Measurements from ENCODE around the gene MYO1H.

Gene MYO1H
- long read RNA-seq: 0 reads

- Histone ChIP-seq H3K4me3 (replicated peaks; ENCODE audit: insufficient read depth, low read length) (no peak within 1 kb of the TSS), H3K27ac (replicated peaks) (no peak within 1 kb of the TSS), H3K27me3 (ENCODE audit: insufficient read depth, poor library complexity, severe bottlenecking) (no peaks in the 10 kb centered on the region)
- TF ChIP-seq REST (IDR thresholded peaks at IDR 0.05; ENCODE audit: insufficient replicate concordance, low read depth) (no peak), SPI1 (IDR thresholded peaks at IDR 0.05; ENCODE audit: borderline replicate concordance, low read depth) (no peak), GABPA (IDR thresholded peaks at IDR 0.05; ENCODE audit: low read depth) (no peak), CTCF (IDR thresholded peaks at IDR 0.05; ENCODE audit: insufficient read depth, low read length) (no peak), POLR2AphosphoS5 (IDR thresholded peaks at IDR 0.05; ENCODE audit: low read depth) (no peak)
- DNase-seq (ENCODE audit: low read depth in 1 of 2, low spot score in 1 of 2): no peak
Observed at GRCh38 chr12:109347589-109347988, at the start of gene MYO1H. Gene MYO1H, plus strand, starts transcription at chr12:109347900. Its CDS starts 61 bp downstream, at chr12:109347961.

- TF ChIP-seq SPI1 (IDR thresholded peaks at IDR 0.05; ENCODE audit: borderline replicate concordance, low read depth) (no peak), CTCF (IDR thresholded peaks at IDR 0.05; ENCODE audit: insufficient read depth, low read length) (no peak), REST (IDR thresholded peaks at IDR 0.05; ENCODE audit: insufficient replicate concordance, low read depth) (no peak), POLR2AphosphoS5 (IDR thresholded peaks at IDR 0.05; ENCODE audit: low read depth) (no peak), GABPA (IDR thresholded peaks at IDR 0.05; ENCODE audit: low read depth) (no peak)
- no peak for DNase-seq (ENCODE audit: low read depth in 1 of 2, low spot score in 1 of 2)
- no peak overlapping the region for H3K27ac ChIP-seq (replicated peaks)
- H3K4me3 ChIP-seq (replicated peaks; ENCODE audit: insufficient read depth, low read length): no peak overlapping the region
- H3K27me3 ChIP-seq (ENCODE audit: insufficient read depth, poor library complexity, severe bottlenecking): peaks cover under 1% of the 10 kb centered on the region
Observed at GRCh38 chr12:109299849-109300248, 47.9 kb upstream of the MYO1H start.

GRCh38 chr12:109301643-109302168, 46.0 kb upstream of the MYO1H start:
- no peak for DNase-seq (ENCODE audit: low read depth in 1 of 2, low spot score in 1 of 2)
- no peak overlapping the region for H3K27ac ChIP-seq (replicated peaks)
- H3K27me3 ChIP-seq (ENCODE audit: insufficient read depth, poor library complexity, severe bottlenecking): peaks cover 3% of the 10 kb centered on the region

More at GRCh38 chr12:109301643-109302168, 46.0 kb upstream of the MYO1H start:
- TF ChIP-seq GABPA (IDR thresholded peaks at IDR 0.05; ENCODE audit: low read depth): no peak
- TF ChIP-seq REST (IDR thresholded peaks at IDR 0.05; ENCODE audit: insufficient replicate concordance, low read depth): no peak
- TF ChIP-seq SPI1 (IDR thresholded peaks at IDR 0.05; ENCODE audit: borderline replicate concordance, low read depth): no peak
- TF ChIP-seq CTCF (IDR thresholded peaks at IDR 0.05; ENCODE audit: insufficient read depth, low read length): no peak
- TF ChIP-seq POLR2AphosphoS5 (IDR thresholded peaks at IDR 0.05; ENCODE audit: low read depth): no peak
- H3K4me3 ChIP-seq (replicated peaks; ENCODE audit: insufficient read depth, low read length): no peak overlapping the region
